OCI-LY1 (cell line): ENCODE measurements around the gene TEAD1.

ENCODE experiments used
- H2AFZ ChIP-seq: fragments of 200-600 bp; sonication (generic), shearing (Covaris generic); 2 replicates; pipeline ENCODE4 v1.6.0; 2014; ENCODE audit warnings: antibody characterized with exemption, mild to moderate bottlenecking, low read length
- H3F3A ChIP-seq: fragments of 200-600 bp; sonication (generic), shearing (Covaris generic); 2 replicates; pipeline ENCODE4 v1.6.0; 2014; ENCODE audit warnings: mild to moderate bottlenecking, antibody characterized with exemption, low read length, moderate library complexity; ENCODE audit not compliant: insufficient read depth
- H3K27ac ChIP-seq: fragments of 200-600 bp; sonication (generic); 2 replicates; pipeline ENCODE4 v1.5.1; 2014; ENCODE audit warnings: low read length, mixed run types, mild to moderate bottlenecking, low read depth; ENCODE audit not compliant: poor library complexity, severe bottlenecking
- H3K27me3 ChIP-seq: fragments of 200-600 bp; sonication (generic); 2 replicates; pipeline ENCODE4 v1.6.0; 2014; ENCODE audit warnings: antibody characterized with exemption, mild to moderate bottlenecking, low read length, moderate library complexity; ENCODE audit not compliant: insufficient read depth
- H3K36me3 ChIP-seq: fragments of 200-600 bp; sonication (generic); 2 replicates; pipeline ENCODE4 v1.6.1; 2014; ENCODE audit warnings: mild to moderate bottlenecking, antibody characterized with exemption, low read length, moderate library complexity, mixed read lengths; ENCODE audit not compliant: insufficient read depth
- H3K4me1 ChIP-seq: fragments of 200-600 bp; sonication (generic); 2 replicates; pipeline ENCODE4 v1.5.1; 2014; ENCODE audit warnings: mild to moderate bottlenecking, low read length, moderate library complexity; ENCODE audit not compliant: insufficient read depth, severe bottlenecking
- H3K4me2 ChIP-seq: fragments of 200-600 bp; sonication (generic), shearing (Covaris generic); 2 replicates; pipeline ENCODE4 v1.6.1; 2014; ENCODE audit warnings: low read length
- H3K4me3 ChIP-seq: fragments of 200-600 bp; sonication (generic); 2 replicates; pipeline ENCODE4 v1.5.1; 2014; ENCODE audit warnings: low read length, low read depth, mild to moderate bottlenecking, mixed read lengths; ENCODE audit not compliant: poor library complexity, severe bottlenecking
- H3K79me2 ChIP-seq: fragments of 200-600 bp; shearing (Covaris generic); 2 replicates; pipeline ENCODE4 v1.6.1; 2016; ENCODE audit warnings: mixed run types, low read length, mixed read lengths; ENCODE audit not compliant: insufficient read depth
- H3K9ac ChIP-seq: fragments of 200-600 bp; sonication (generic), shearing (Covaris generic); 2 replicates; pipeline ENCODE4 v1.6.1; 2014; ENCODE audit warnings: mild to moderate bottlenecking, low read length, mixed read lengths
- H3K9me2 ChIP-seq: fragments of 200-600 bp; sonication (generic), shearing (Covaris generic); 2 replicates; pipeline ENCODE4 v1.6.1; 2014; ENCODE audit warnings: low read depth, mild to moderate bottlenecking, low read length, mixed read lengths
- H3K9me3 ChIP-seq: fragments of 200-600 bp; shearing (Covaris generic); 2 replicates; pipeline ENCODE4 v1.6.1; 2014; ENCODE audit warnings: low read length, mixed read lengths
- H4K20me1 ChIP-seq: fragments of 200-600 bp; sonication (generic), shearing (Covaris generic); 2 replicates; pipeline ENCODE4 v1.6.0; 2016; ENCODE audit warnings: mild to moderate bottlenecking, low read length; ENCODE audit not compliant: insufficient read depth
- EZH2 ChIP-seq: fragments of 200-600 bp; sonication (generic), shearing (Covaris generic); IDR thresholded peaks from 2 replicates; pipeline ENCODE4 v1.8.0; 2017; ENCODE audit warnings: borderline replicate concordance, mixed run types, mild to moderate bottlenecking, antibody characterized with exemption, low read length, moderate library complexity, mixed read lengths
- TF ChIP-seq, protein P1 (sequence below): fragments of 200-600 bp; sonication (generic), shearing (Covaris generic); IDR thresholded peaks from 2 replicates; pipeline ENCODE4 v1.5.1; 2017; ENCODE audit warnings: mild to moderate bottlenecking, antibody characterized with exemption, low read length, moderate library complexity, mixed read lengths

Gene TEAD1

DNA sequence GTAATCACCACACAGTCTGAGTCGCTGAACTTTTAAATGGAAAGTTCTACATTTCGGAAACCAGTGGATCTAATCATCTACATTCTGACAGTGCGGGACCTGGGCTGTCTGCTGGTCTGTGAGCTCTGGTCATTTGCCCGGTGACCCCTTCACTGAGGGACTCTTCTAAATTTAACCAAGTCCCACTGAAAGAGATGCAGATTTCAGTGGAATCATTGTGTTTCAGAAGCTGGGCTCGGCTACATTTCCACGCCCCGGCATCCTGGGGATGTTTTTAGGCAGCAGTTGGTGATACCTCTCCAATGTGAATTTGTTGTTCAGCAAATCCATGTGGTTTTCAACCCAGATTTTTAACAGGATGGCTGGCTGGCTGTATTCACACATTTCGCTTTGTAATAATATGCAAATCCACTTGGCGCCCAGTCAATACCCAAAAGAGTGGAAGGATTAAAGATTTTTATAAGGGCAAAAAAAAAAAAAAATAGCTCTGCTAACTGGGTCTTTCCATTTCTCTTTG, 189.4 kb downstream of the TEAD1 start:
- Histone ChIP-seq H3K4me2 (no peak overlapping the region), H3K4me3 (no peak overlapping the region), H3K9me3 (no peaks in the 10 kb centered on the region), H2AFZ (no peak overlapping the region), H3K9me2 (no peaks in the 10 kb centered on the region), H3F3A (no peaks in the 10 kb centered on the region), H3K27ac (no peak overlapping the region), H3K9ac (no peak overlapping the region), H3K27me3 (no peaks in the 10 kb centered on the region), H4K20me1 (no peaks in the 10 kb centered on the region), H3K79me2 (no peaks in the 10 kb centered on the region), H3K4me1 (no peaks in the 10 kb centered on the region), H3K36me3 (no peaks in the 10 kb centered on the region)
- TF ChIP-seq EZH2: no peak
- TF ChIP-seq, protein P1, sequence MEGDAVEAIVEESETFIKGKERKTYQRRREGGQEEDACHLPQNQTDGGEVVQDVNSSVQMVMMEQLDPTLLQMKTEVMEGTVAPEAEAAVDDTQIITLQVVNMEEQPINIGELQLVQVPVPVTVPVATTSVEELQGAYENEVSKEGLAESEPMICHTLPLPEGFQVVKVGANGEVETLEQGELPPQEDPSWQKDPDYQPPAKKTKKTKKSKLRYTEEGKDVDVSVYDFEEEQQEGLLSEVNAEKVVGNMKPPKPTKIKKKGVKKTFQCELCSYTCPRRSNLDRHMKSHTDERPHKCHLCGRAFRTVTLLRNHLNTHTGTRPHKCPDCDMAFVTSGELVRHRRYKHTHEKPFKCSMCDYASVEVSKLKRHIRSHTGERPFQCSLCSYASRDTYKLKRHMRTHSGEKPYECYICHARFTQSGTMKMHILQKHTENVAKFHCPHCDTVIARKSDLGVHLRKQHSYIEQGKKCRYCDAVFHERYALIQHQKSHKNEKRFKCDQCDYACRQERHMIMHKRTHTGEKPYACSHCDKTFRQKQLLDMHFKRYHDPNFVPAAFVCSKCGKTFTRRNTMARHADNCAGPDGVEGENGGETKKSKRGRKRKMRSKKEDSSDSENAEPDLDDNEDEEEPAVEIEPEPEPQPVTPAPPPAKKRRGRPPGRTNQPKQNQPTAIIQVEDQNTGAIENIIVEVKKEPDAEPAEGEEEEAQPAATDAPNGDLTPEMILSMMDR: no peak

DNA sequence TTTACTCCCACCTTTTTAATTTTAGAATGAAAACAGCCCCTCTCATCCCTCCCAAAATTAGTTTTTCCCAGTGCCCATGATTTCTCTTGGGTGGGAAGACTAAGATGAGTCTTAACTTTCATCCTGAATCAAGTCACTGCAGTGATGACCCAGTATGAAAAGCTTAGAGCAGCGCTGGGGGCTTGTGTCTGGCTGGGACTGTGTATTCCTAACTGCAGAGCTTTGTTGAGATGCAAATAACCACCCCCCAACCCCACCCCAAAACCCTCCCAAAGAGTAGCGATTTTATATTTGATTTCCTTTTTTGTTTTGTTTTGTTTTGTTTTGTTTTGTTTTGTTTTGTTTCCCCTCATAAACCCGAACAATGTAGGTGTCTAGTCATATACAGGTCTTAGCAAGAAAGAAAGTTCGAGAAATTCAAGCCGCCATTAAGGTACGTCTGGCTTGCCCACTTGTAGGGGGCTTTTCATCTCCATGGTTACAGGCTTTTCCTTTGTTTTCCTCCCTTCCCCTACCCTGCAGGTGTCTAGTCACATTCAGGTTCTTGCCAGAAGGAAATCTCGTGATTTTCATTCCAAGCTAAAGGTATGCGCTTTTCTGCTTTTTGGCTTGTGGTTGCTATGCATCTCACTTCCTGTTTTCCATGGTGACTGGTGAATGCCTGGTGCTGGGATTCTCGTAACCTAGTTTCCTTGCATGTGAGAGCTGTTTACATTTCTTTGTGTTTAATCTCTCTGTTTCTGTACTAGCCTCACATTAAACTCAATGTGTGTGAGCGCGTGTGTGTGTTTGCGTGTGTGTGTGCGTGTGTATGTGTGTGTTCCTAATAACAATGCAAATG, 190.3 kb downstream of the TEAD1 start:
- H3K4me2 ChIP-seq: no peak overlapping the region
- no peaks in the 10 kb centered on the region for H3K9me2 ChIP-seq
- no peaks in the 10 kb centered on the region for H3K79me2 ChIP-seq
- no peak overlapping the region for H2AFZ ChIP-seq
- H3K9me3 ChIP-seq: no peaks in the 10 kb centered on the region
- no peaks in the 10 kb centered on the region for H3K4me1 ChIP-seq
- no peak for TF ChIP-seq EZH2
- TF ChIP-seq, protein P1: no peak
- no peak overlapping the region for H3K4me3 ChIP-seq
- no peaks in the 10 kb centered on the region for H3F3A ChIP-seq
- H3K27me3 ChIP-seq: no peaks in the 10 kb centered on the region
- no peaks in the 10 kb centered on the region for H3K36me3 ChIP-seq
- H3K9ac ChIP-seq: no peak overlapping the region
- H4K20me1 ChIP-seq: no peaks in the 10 kb centered on the region
- H3K27ac ChIP-seq: no peak overlapping the region

DNA sequence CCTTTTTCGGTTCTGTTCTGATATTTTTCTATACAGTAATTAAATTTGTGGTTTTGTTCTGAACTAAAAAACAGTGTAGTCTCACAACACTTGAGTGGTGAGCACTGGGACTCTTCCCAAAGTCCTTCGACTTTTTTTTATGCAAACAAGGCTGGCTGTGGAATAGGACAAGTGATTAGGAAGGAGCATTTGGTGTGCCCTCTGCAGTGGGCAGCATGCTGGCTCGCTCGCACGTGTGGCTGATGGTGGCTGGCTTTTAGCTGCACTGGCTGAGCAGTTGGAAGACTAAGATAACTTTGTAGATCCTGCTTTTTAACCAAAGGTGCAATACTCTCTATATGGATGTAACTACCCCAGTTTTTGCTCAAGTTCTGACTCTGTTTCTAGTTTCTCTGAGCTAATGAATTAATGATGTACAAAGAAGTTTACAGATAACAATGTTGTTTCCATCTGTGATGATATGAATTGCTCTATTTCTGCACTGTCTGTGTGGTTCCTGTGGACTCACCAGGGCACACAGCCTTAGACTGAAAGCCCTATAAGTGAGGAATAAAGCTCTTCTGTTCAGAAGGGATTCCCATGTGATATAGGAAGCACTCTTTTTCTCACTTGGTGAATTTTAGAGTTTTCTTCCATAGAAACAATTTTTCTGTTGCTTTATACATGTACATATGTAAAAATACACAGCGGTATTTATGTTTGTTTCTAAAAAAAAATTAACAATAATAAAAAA, 191.8 kb downstream of the TEAD1 start:
- no peak overlapping the region for H3K27ac ChIP-seq
- H3K36me3 ChIP-seq: no peaks in the 10 kb centered on the region
- H3F3A ChIP-seq: no peaks in the 10 kb centered on the region
- no peak overlapping the region for H2AFZ ChIP-seq
- no peak overlapping the region for H3K9ac ChIP-seq
- H3K9me3 ChIP-seq: no peaks in the 10 kb centered on the region
- no peaks in the 10 kb centered on the region for H3K27me3 ChIP-seq
- H3K9me2 ChIP-seq: no peaks in the 10 kb centered on the region
- no peak overlapping the region for H3K4me3 ChIP-seq
- H3K4me2 ChIP-seq: no peak overlapping the region
- TF ChIP-seq EZH2: no peak
- TF ChIP-seq, protein P1: no peak
- no peaks in the 10 kb centered on the region for H3K4me1 ChIP-seq
- no peaks in the 10 kb centered on the region for H3K79me2 ChIP-seq
- H4K20me1 ChIP-seq: no peaks in the 10 kb centered on the region
